HG02571 (cell line): ENCODE measurements around the gene MARK2.

Experiments used
- ATAC-seq: cut with Tn5 transposase; IDR thresholded peaks from one replicate; pipeline ENCODE4 v1.9.1; 2021; ENCODE audit warnings: mild to moderate bottlenecking, moderate library complexity; ENCODE audit not compliant: unreplicated experiment

The MARK2 gene

GRCh38 chr11:63879598-63880402 lies 40.9 kb downstream of the MARK2 start:
- ATAC-seq, result no peak

GRCh38 chr11:63880403-63880790 lies 41.5 kb downstream of the MARK2 start:
- no peak for ATAC-seq

- no peak for ATAC-seq
These were observed 43.8 kb downstream of the MARK2 start for GRCh38 chr11:63882555-63883242.

GRCh38 chr11:63883791-63884190 lies 44.9 kb downstream of the MARK2 start:
- no peak for ATAC-seq

- no peak for ATAC-seq
These were observed 45.5 kb downstream of the MARK2 start for GRCh38 chr11:63884196-63884932.

- ATAC-seq, result no peak
These were observed 48.6 kb downstream of the MARK2 start for GRCh38 chr11:63887386-63887999.

- ATAC-seq, result peak; percentile 48
These were observed 49.5 kb downstream of the MARK2 start for GRCh38 chr11:63888170-63889086.

GRCh38 chr11:63889344-63889743 lies 50.4 kb downstream of the MARK2 start:
- no peak for ATAC-seq

- no peak for ATAC-seq
These were observed 51.5 kb downstream of the MARK2 start for GRCh38 chr11:63890368-63890767.

GRCh38 chr11:63892228-63892627 lies 53.3 kb downstream of the MARK2 start:
- ATAC-seq, result no peak

GRCh38 chr11:63893355-63893754 lies 54.4 kb downstream of the MARK2 start:
- ATAC-seq, result no peak

- ATAC-seq, result no peak
These were observed 57.2 kb downstream of the MARK2 start for GRCh38 chr11:63896071-63896470.

- ATAC-seq, result no peak
These were observed 58.7 kb downstream of the MARK2 start for GRCh38 chr11:63897459-63898146.

GRCh38 chr11:63901660-63902059 lies 62.8 kb downstream of the MARK2 start:
- no peak for ATAC-seq

- no peak for ATAC-seq
These were observed 65.0 kb downstream of the MARK2 start for GRCh38 chr11:63903884-63904283.

- no peak for ATAC-seq
These were observed 65.8 kb downstream of the MARK2 start for GRCh38 chr11:63904743-63905142.

GRCh38 chr11:63905179-63905578 lies 66.3 kb downstream of the MARK2 start:
- no peak for ATAC-seq

GRCh38 chr11:63906087-63906486 lies 67.2 kb downstream of the MARK2 start:
- ATAC-seq, result no peak

GRCh38 chr11:63906585-63906984 lies 67.7 kb downstream of the MARK2 start:
- no peak for ATAC-seq

- no peak for ATAC-seq
These were observed 68.2 kb downstream of the MARK2 start for GRCh38 chr11:63907063-63907462.
